Liver (tissue), 9 donors: ENCODE data around the gene MS4A6E. TPM values are rescaled to one million over a fixed set of nuclear protein-coding genes. Genes with fewer than 3 reads are reported as not detected.
"Not testable (repeated sequence)": the region's sequence is repeated elsewhere in the genome, so short reads cannot be mapped to it uniquely, and the experiment has no call there.

Experiments
- DNase-seq: peaks from one replicate; pipeline ENCODE4 v3.0.0-alpha.2; 2017; ENCODE audit warnings: low spot score
- H3K27ac ChIP-seq, 2 donors: one replicate each; pipeline ENCODE4 v1.7.0; 2013; ENCODE audit warnings: inconsistent platforms in 2 of 2, low read length in 2 of 2, control low read depth in 1 of 2, low read depth in 1 of 2, mild to moderate bottlenecking in 1 of 2
- H3K27me3 ChIP-seq, 4 donors: one replicate each; pipeline versions ENCODE4 v1.6.1 to v1.7.0; 2013; ENCODE audit warnings: low read length in 3 of 4, inconsistent platforms in 1 of 4, mild to moderate bottlenecking in 1 of 4, moderate library complexity in 1 of 4; ENCODE audit not compliant: control insufficient read depth in 4 of 4, insufficient read depth in 4 of 4
- H3K36me3 ChIP-seq, 4 donors: one replicate each; pipeline versions ENCODE4 v1.6.1 to v1.7.0; 2013; ENCODE audit warnings: low read length in 3 of 4, mild to moderate bottlenecking in 3 of 4, low read depth in 1 of 4, moderate library complexity in 1 of 4; ENCODE audit not compliant: control insufficient read depth in 4 of 4, insufficient read depth in 3 of 4
- H3K4me1 ChIP-seq, 4 donors: one replicate each; pipeline versions ENCODE4 v1.6.1 to v1.7.0; 2013; ENCODE audit warnings: low read length in 3 of 4, mild to moderate bottlenecking in 3 of 4, moderate library complexity in 1 of 4; ENCODE audit not compliant: control insufficient read depth in 4 of 4, insufficient read depth in 4 of 4
- H3K4me3 ChIP-seq, 3 donors: one replicate each; pipeline versions ENCODE4 v1.6.1 to v1.7.0; 2013; ENCODE audit warnings: low read length in 3 of 3, control low read depth in 1 of 3, low read depth in 1 of 3, mild to moderate bottlenecking in 1 of 3
- H3K9ac ChIP-seq, 2 donors: one replicate each; pipeline ENCODE4 v1.7.0; 2013; ENCODE audit warnings: low read length in 2 of 2, mild to moderate bottlenecking in 2 of 2, moderate library complexity in 2 of 2, control low read depth in 1 of 2, low read depth in 1 of 2
- H3K9me3 ChIP-seq, 4 donors: one replicate each; pipeline versions ENCODE4 v1.6.1 to v1.7.0; 2013; ENCODE audit warnings: low read length in 3 of 4; ENCODE audit not compliant: control insufficient read depth in 4 of 4
- ATF3 ChIP-seq: IDR thresholded peaks from 2 replicates; pipeline ENCODE4 v1.6.1; 2016; ENCODE audit warnings: antibody characterized with exemption
- EGR1 ChIP-seq, 2 donors: IDR thresholded peaks; 2 replicates each; pipeline ENCODE4 v1.6.1; 2016 to 2018; ENCODE audit warnings: antibody characterized with exemption in 2 of 2, low read depth in 2 of 2
- HNF4A ChIP-seq, 2 donors: conservative IDR thresholded peaks; 2 replicates each; pipeline ENCODE4 v1.6.1; 2016; ENCODE audit warnings: antibody characterized with exemption in 2 of 2, mild to moderate bottlenecking in 2 of 2
- HNF4G ChIP-seq: IDR thresholded peaks from 2 replicates; pipeline ENCODE4 v1.6.1; 2016; ENCODE audit warnings: antibody characterized with exemption
- JUND ChIP-seq, 2 donors: IDR thresholded peaks; 2 replicates each; pipeline ENCODE4 v1.6.1; 2016; ENCODE audit warnings: antibody characterized with exemption in 2 of 2
- MAX ChIP-seq: IDR thresholded peaks from 2 replicates; pipeline ENCODE4 v1.6.1; 2016; ENCODE audit warnings: antibody characterized with exemption
- RAD21 ChIP-seq, 2 donors: IDR thresholded peaks; 2 replicates each; pipeline ENCODE4 v1.6.1; 2016; ENCODE audit warnings: antibody characterized with exemption in 2 of 2, mild to moderate bottlenecking in 2 of 2
- REST ChIP-seq: IDR thresholded peaks from 2 replicates; pipeline ENCODE4 v1.6.1; 2016; ENCODE audit warnings: antibody characterized with exemption, mild to moderate bottlenecking
- SP1 ChIP-seq: IDR thresholded peaks from 2 replicates; pipeline ENCODE4 v1.6.1; 2018; ENCODE audit warnings: antibody characterized with exemption, mild to moderate bottlenecking
- TAF1 ChIP-seq: conservative IDR thresholded peaks from 2 replicates; pipeline ENCODE4 v1.6.1; 2016; ENCODE audit warnings: antibody characterized with exemption, mild to moderate bottlenecking
- YY1 ChIP-seq: IDR thresholded peaks from 2 replicates; pipeline ENCODE4 v1.6.1; 2016; ENCODE audit warnings: antibody characterized with exemption, mild to moderate bottlenecking
- WGBS: extraction: QIAGEN DNeasy Blood & Tissue Kit; methylation state at CpG from one replicate; pipeline ENCODE4 v1.1.7; 2013; 5-methylcytosine and 5-hydroxymethylcytosine counted together
- polyA plus RNA-seq, 2 donors: library from polyadenylated mRNA; stranded (reverse) in 1 of 2; unstranded in 1 of 2; fragments of 200-250 nt in 1 of 2; fragments of >200 nt in 1 of 2; fragmentation: Nextera tagmentation in 1 of 2; extraction: Ambion mirVana in 1 of 2; gene quantifications; one replicate each; pipeline versions ENCODE4 v1.2.1 to v1.2.3, GENCODE V29; 2013 to 2015
- total RNA-seq, 2 donors: library from RNA; depleted of rRNA; stranded (reverse); fragments of >200 nt; gene quantifications; one replicate each; pipeline ENCODE4 v1.2.3, GENCODE V29; 2014
- donor health status: healthy.
- donor health status: healthy.
- donor health status: healthy.
- donor health status: healthy.
- donor health status: healthy.

MS4A6E gene
- total and polyA plus RNA-seq, 4 donors = 0.22 to 0.75 TPM; not detected in 2

- H3K36me3 ChIP-seq = no peaks in the 10 kb centered on the region
- no peaks in the 10 kb centered on the region for H3K4me1 ChIP-seq
- WGBS = 74% methylated on average over 2 of the region's 2 CpGs
- DNase-seq = no peak
- H3K9ac ChIP-seq = no peak overlapping the region
- no peaks in the 10 kb centered on the region for H3K9me3 ChIP-seq
- no peak overlapping the region for H3K4me3 ChIP-seq
- no peaks in the 10 kb centered on the region for H3K27me3 ChIP-seq
- TF ChIP-seq EGR1 (IDR thresholded peaks at IDR 0.05; ENCODE audit: low read depth in 2 of 2) (no peak), YY1 (no peak), REST (no peak), SP1 (no peak), HNF4G (no peak), TAF1 (no peak), MAX (no peak), JUND (IDR thresholded peaks at IDR 0.05) (no peak)
- H3K27ac ChIP-seq = no peak overlapping the region
These were observed 34.9 kb upstream of the MS4A6E start for GRCh38 chr11:60292145-60292544.

DNA sequence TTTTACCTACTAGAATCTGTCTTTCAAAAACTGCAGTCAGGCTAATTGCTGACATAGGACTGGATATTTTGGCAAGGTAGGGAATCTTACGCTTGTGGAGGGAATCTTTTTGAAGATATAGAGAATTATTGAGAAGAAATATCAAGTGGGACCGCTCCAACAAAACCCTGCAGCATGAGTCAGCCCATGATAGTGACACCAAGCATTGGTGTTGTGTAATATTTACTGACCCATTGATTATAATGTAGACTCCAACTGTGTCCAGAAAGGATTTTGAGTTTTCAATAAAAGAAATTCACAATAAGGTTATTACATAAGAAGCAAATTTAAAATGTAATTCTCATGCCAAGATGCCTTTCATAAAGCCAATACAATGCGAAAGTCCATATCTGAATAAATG is 25.9 kb upstream of the MS4A6E start:
- H3K27me3 ChIP-seq = no peaks in the 10 kb centered on the region

DNA sequence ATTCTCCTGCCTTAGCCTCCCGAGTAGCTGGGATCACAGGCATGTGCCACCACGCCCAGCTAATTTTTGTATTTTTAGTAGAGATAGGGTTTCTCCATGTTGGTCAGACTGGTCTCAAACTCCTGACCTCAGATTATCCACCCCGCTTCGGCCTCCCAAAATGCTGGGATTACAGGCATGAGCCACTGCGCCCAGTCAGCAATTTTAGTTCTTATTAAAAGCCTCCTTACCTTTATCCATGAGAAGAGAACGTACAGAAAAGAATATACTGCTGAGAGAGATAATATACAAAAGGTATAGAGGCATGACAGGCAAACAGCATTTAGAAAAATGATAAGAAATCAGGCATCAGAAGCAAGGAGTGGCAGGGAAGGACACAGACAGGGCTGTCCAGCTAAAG is 25.2 kb upstream of the MS4A6E start:
- DNase-seq, H3K9me3 ChIP-seq, H3K36me3 ChIP-seq, H3K4me3 ChIP-seq, H3K4me1 ChIP-seq, H3K27me3 ChIP-seq, H3K9ac ChIP-seq, H3K27ac ChIP-seq: not testable (repeated sequence)
- 88% methylated on average over 6 of the region's 6 CpGs for WGBS

More for the DNA sequence above, 25.9 kb upstream of the MS4A6E start:
- WGBS = 70% methylated on average over 3 of the region's 3 CpGs
- H3K9ac ChIP-seq = no peak overlapping the region
- H3K9me3 ChIP-seq = no peaks in the 10 kb centered on the region
- H3K27ac ChIP-seq = no peak overlapping the region
- H3K36me3 ChIP-seq = no peaks in the 10 kb centered on the region
- TF ChIP-seq TAF1 = no peak
- TF ChIP-seq HNF4G = no peak
- no peak for TF ChIP-seq MAX
- TF ChIP-seq RAD21 (IDR thresholded peaks at IDR 0.05) = no peak
- no peak for TF ChIP-seq HNF4A (conservative IDR thresholded peaks at IDR 0.05)
- TF ChIP-seq ATF3 = no peak
- no peak for TF ChIP-seq REST
- no peaks in the 10 kb centered on the region for H3K4me1 ChIP-seq
- DNase-seq = no peak
- H3K4me3 ChIP-seq = no peak overlapping the region
